Liver (tissue), 9 donors: Measurements from ENCODE around the gene CBL. TPM values are rescaled to one million over a fixed set of nuclear protein-coding genes. Genes with fewer than 3 reads are reported as not detected.

Experiments used
- DNase-seq: peaks from one replicate; pipeline ENCODE4 v3.0.0-alpha.2; 2017; ENCODE audit warnings: low spot score
- H3K27ac ChIP-seq, 2 donors: one replicate each; pipeline ENCODE4 v1.7.0; 2013; ENCODE audit warnings: inconsistent platforms in 2 of 2, low read length in 2 of 2, control low read depth in 1 of 2, low read depth in 1 of 2, mild to moderate bottlenecking in 1 of 2
- H3K27me3 ChIP-seq, 4 donors: one replicate each; pipeline versions ENCODE4 v1.6.1 to v1.7.0; 2013; ENCODE audit warnings: low read length in 3 of 4, inconsistent platforms in 1 of 4, mild to moderate bottlenecking in 1 of 4, moderate library complexity in 1 of 4; ENCODE audit not compliant: control insufficient read depth in 4 of 4, insufficient read depth in 4 of 4
- H3K36me3 ChIP-seq, 4 donors: one replicate each; pipeline versions ENCODE4 v1.6.1 to v1.7.0; 2013; ENCODE audit warnings: low read length in 3 of 4, mild to moderate bottlenecking in 3 of 4, low read depth in 1 of 4, moderate library complexity in 1 of 4; ENCODE audit not compliant: control insufficient read depth in 4 of 4, insufficient read depth in 3 of 4
- H3K4me1 ChIP-seq, 4 donors: one replicate each; pipeline versions ENCODE4 v1.6.1 to v1.7.0; 2013; ENCODE audit warnings: low read length in 3 of 4, mild to moderate bottlenecking in 3 of 4, moderate library complexity in 1 of 4; ENCODE audit not compliant: control insufficient read depth in 4 of 4, insufficient read depth in 4 of 4
- H3K4me3 ChIP-seq, 3 donors: one replicate each; pipeline versions ENCODE4 v1.6.1 to v1.7.0; 2013; ENCODE audit warnings: low read length in 3 of 3, control low read depth in 1 of 3, low read depth in 1 of 3, mild to moderate bottlenecking in 1 of 3
- H3K9ac ChIP-seq, 2 donors: one replicate each; pipeline ENCODE4 v1.7.0; 2013; ENCODE audit warnings: low read length in 2 of 2, mild to moderate bottlenecking in 2 of 2, moderate library complexity in 2 of 2, control low read depth in 1 of 2, low read depth in 1 of 2
- H3K9me3 ChIP-seq, 4 donors: one replicate each; pipeline versions ENCODE4 v1.6.1 to v1.7.0; 2013; ENCODE audit warnings: low read length in 3 of 4; ENCODE audit not compliant: control insufficient read depth in 4 of 4
- ATF3 ChIP-seq: IDR thresholded peaks from 2 replicates; pipeline ENCODE4 v1.6.1; 2016; ENCODE audit warnings: antibody characterized with exemption
- CTCF ChIP-seq: fragments of 150-350 bp; IDR thresholded peaks from 2 replicates; pipeline ENCODE4 v1.5.1; 2017; ENCODE audit warnings: improper control_type of control experiment, low read depth, low read length; ENCODE audit not compliant: missing input control
- EGR1 ChIP-seq, 2 donors: IDR thresholded peaks; 2 replicates each; pipeline ENCODE4 v1.6.1; 2016 to 2018; ENCODE audit warnings: antibody characterized with exemption in 2 of 2, low read depth in 2 of 2
- FOXA1 ChIP-seq: IDR thresholded peaks from 2 replicates; pipeline ENCODE4 v1.6.1; 2016; ENCODE audit warnings: antibody characterized with exemption
- HNF4A ChIP-seq, 2 donors: conservative IDR thresholded peaks; 2 replicates each; pipeline ENCODE4 v1.6.1; 2016; ENCODE audit warnings: antibody characterized with exemption in 2 of 2, mild to moderate bottlenecking in 2 of 2
- HNF4G ChIP-seq: IDR thresholded peaks from 2 replicates; pipeline ENCODE4 v1.6.1; 2016; ENCODE audit warnings: antibody characterized with exemption
- JUND ChIP-seq, 2 donors: IDR thresholded peaks; 2 replicates each; pipeline ENCODE4 v1.6.1; 2016; ENCODE audit warnings: antibody characterized with exemption in 2 of 2
- MAX ChIP-seq: IDR thresholded peaks from 2 replicates; pipeline ENCODE4 v1.6.1; 2016; ENCODE audit warnings: antibody characterized with exemption
- NR2F2 ChIP-seq: IDR thresholded peaks from 2 replicates; pipeline ENCODE4 v1.6.1; 2016; ENCODE audit warnings: antibody characterized with exemption
- RXRA ChIP-seq, 2 donors: IDR thresholded peaks; 2 replicates each; pipeline ENCODE4 v1.6.1; 2017 to 2018; ENCODE audit warnings: antibody characterized with exemption in 2 of 2, mild to moderate bottlenecking in 1 of 2
- SP1 ChIP-seq: IDR thresholded peaks from 2 replicates; pipeline ENCODE4 v1.6.1; 2018; ENCODE audit warnings: antibody characterized with exemption, mild to moderate bottlenecking
- TAF1 ChIP-seq: conservative IDR thresholded peaks from 2 replicates; pipeline ENCODE4 v1.6.1; 2016; ENCODE audit warnings: antibody characterized with exemption, mild to moderate bottlenecking
- ZBTB33 ChIP-seq: IDR thresholded peaks from 2 replicates; pipeline ENCODE4 v1.6.1; 2016; ENCODE audit warnings: antibody characterized with exemption
- WGBS: extraction: QIAGEN DNeasy Blood & Tissue Kit; methylation state at CpG from one replicate; pipeline ENCODE4 v1.1.7; 2013; 5-methylcytosine and 5-hydroxymethylcytosine counted together
- polyA plus RNA-seq, 2 donors: library from polyadenylated mRNA; stranded (reverse) in 1 of 2; unstranded in 1 of 2; fragments of 200-250 nt in 1 of 2; fragments of >200 nt in 1 of 2; fragmentation: Nextera tagmentation in 1 of 2; extraction: Ambion mirVana in 1 of 2; gene quantifications; one replicate each; pipeline versions ENCODE4 v1.2.1 to v1.2.3, GENCODE V29; 2013 to 2015
- total RNA-seq, 2 donors: library from RNA; depleted of rRNA; stranded (reverse); fragments of >200 nt; gene quantifications; one replicate each; pipeline ENCODE4 v1.2.3, GENCODE V29; 2014
- donor health status: healthy.
- donor health status: healthy.
- donor health status: healthy.
- donor health status: healthy.
- donor health status: healthy.

The CBL gene
- total and polyA plus RNA-seq, 4 donors: 1.6 to 5.5 (median 3.5) TPM

GRCh38 chr11:119205080-119205479, 1.1 kb upstream of the CBL start:
- DNase-seq: no peak

GRCh38 chr11:119206511-119207414, 624 bp downstream of the CBL start:
- H3K4me3 ChIP-seq: peak overlapping the region; percentile 91 to 99 (median 94)
- TF ChIP-seq SP1 (no peak), MAX (no peak), JUND (IDR thresholded peaks at IDR 0.05) (no peak), HNF4A (conservative IDR thresholded peaks at IDR 0.05) (no peak), EGR1 (IDR thresholded peaks at IDR 0.05; ENCODE audit: low read depth in 2 of 2) (no peak), CTCF (no peak), NR2F2 (no peak), RXRA (IDR thresholded peaks at IDR 0.05) (no peak), FOXA1 (no peak), HNF4G (no peak), TAF1 (no peak)
- H3K9me3 ChIP-seq: no peaks in the 10 kb centered on the region
- peak; percentile 51 for DNase-seq
- H3K4me1 ChIP-seq: peaks cover 3 to 13% (median 11%) of the 10 kb centered on the region in 4 donors
- H3K27ac ChIP-seq: peak overlapping the region; percentile 83 to 88
- H3K27me3 ChIP-seq: no peaks in the 10 kb centered on the region
- WGBS: 4% methylated on average over 41 of the region's 41 CpGs
- H3K36me3 ChIP-seq: no peaks in the 10 kb centered on the region
- peak overlapping the region; percentile 59 to 71 for H3K9ac ChIP-seq

More at GRCh38 chr11:119205080-119205479, 1.1 kb upstream of the CBL start:
- H3K4me1 ChIP-seq: peaks cover 3 to 13% (median 11%) of the 10 kb centered on the region in 4 donors
- H3K36me3 ChIP-seq: no peaks in the 10 kb centered on the region
- H3K9ac ChIP-seq: no peak overlapping the region
- H3K27me3 ChIP-seq: no peaks in the 10 kb centered on the region
- no peak overlapping the region for H3K27ac ChIP-seq
- no peak overlapping the region for H3K4me3 ChIP-seq
- no peak for TF ChIP-seq EGR1 (IDR thresholded peaks at IDR 0.05; ENCODE audit: low read depth in 2 of 2)
- no peak for TF ChIP-seq ATF3
- TF ChIP-seq ZBTB33: no peak
- TF ChIP-seq JUND (IDR thresholded peaks at IDR 0.05): no peak
- WGBS: 67% methylated on average over 10 of the region's 10 CpGs
- no peaks in the 10 kb centered on the region for H3K9me3 ChIP-seq
